NCI-H2107 treated with DMSO at 0.1 percent for 48 hours (cell line): ENCODE measurements around the gene CHST5.

Experiments
- DNase-seq: peaks from one replicate; lab custom pipeline; 2025; ENCODE audit not compliant: unreplicated experiment; lab: John Stamatoyannopoulos, UW

The CHST5 gene

DNA sequence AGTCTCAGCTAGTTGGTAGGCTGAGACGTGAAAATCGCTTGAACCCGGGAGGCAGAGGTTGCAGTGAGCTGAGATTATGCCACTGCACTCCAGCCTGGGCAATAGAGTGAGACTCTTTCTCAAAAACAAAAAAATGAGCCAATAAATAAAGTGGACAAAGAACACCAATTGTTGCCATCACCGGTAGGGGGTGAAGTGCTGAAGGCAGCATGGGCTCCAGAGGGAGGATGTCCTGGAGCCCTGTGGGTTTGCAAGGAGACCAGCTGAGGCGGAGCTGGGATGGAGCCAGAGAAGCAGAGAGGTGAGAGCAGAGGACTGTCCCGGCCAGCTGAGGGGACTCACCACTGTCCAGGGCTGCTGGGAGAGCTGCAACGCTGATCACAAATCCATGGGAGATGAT, 54.4 kb downstream of the CHST5 start:
- no peak for DNase-seq

DNA sequence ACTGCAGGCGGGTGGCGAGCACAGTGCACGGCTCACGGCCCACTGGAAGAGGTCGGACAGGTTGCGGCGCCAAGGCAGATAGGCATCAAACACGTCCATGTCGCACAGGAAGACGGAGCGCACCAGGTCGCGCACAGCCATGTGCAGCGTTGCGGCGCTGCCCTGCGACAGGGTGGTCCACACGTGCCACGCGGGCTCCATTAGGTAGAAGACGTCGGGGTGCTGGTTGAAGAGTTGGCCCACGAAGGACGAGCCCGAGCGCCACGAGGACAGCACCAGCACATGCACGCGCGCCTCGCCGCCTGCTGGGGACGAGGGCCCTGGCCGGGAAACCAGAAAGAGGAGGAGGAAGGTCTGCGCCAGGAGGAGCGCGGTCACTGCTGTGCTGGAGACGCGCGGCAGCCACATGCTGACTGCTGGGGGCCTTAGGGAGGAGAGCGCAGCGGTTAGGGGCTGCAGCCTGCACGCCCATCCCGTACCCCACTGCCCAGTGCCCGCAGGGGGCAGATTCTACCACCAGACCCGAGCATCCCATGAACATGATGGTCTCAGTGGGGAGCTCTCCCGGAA, 56.4 kb downstream of the CHST5 start:
- DNase-seq: no peak
